ENCODE results near the gene LRMDA. TPM values are rescaled to one million over a fixed set of nuclear protein-coding genes. Genes with fewer than 3 reads are reported as not detected.

LRMDA gene
- total and polyA plus RNA-seq, 7 donors = 1.0 to 5.7 (median 2.5) TPM

DNA sequence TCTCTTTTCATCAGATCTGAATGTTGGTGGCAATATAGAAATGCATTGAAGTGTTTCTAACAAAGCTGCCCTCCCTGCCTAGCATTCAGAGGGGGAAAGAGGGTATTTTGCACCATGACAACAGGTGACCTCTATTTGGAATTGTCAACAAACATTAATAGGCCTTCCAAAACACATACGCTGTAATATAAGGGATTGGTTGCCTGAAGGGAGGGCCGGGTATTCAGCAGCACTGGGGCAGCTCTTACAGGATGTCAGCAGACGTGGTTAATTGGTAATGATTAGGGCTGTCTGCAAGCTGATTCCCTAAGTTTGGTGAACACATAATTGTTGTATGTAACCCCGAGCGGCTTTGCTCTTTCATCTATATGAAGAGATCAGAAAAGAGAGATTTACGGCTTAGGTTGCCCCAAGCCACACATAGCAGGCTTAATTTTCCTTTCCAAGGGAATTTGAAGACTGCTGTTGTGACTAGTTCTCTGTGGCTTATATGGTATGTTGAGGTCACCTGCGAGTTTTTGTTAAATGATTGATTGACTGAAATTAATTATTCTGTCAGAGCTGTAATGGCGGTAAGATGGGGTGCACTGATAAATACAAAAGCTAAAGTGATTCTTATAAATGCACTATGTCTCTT is 759.3 kb downstream of the LRMDA start:
- H3K9me3 ChIP-seq = no peaks in the 10 kb centered on the region
- WGBS, 3 donors = 83 to 88% (median 88%) methylated on average over 8 of the region's 8 CpGs
- H3K27ac ChIP-seq = no peak overlapping the region
- intact Hi-C loops (cut with DNase I) = no loop called here
- ATAC-seq = no peak
- H3K4me3 ChIP-seq = no peak overlapping the region
- H3K4me1 ChIP-seq = no peaks in the 10 kb centered on the region
- TF ChIP-seq CTCF (IDR thresholded peaks at IDR 0.05) = no peak
- no peaks in the 10 kb centered on the region for H3K36me3 ChIP-seq (ENCODE audit: insufficient read depth in 1 of 2, low read depth in 1 of 2)
- no peak for DNase-seq
- no peaks in the 10 kb centered on the region for H3K27me3 ChIP-seq (ENCODE audit: insufficient read depth in 3 of 3, low read length in 2 of 3)

GRCh38 chr10:76191336-76191735 is 759.9 kb downstream of the LRMDA start:
- Histone ChIP-seq H3K4me1 (no peaks in the 10 kb centered on the region), H3K27ac (no peak overlapping the region), H3K27me3 (ENCODE audit: insufficient read depth in 3 of 3, low read length in 2 of 3) (no peaks in the 10 kb centered on the region), H3K9me3 (no peaks in the 10 kb centered on the region), H3K4me3 (no peak overlapping the region), H3K36me3 (ENCODE audit: insufficient read depth in 1 of 2, low read depth in 1 of 2) (no peaks in the 10 kb centered on the region)
- TF ChIP-seq CTCF (IDR thresholded peaks at IDR 0.05) = no peak
- intact Hi-C loops (cut with DNase I) = no loop called here
- ATAC-seq (no peak), DNase-seq (no peak)
- 68 to 94% (median 86%) methylated on average over 1 of the region's 1 CpG for WGBS, 3 donors

DNA sequence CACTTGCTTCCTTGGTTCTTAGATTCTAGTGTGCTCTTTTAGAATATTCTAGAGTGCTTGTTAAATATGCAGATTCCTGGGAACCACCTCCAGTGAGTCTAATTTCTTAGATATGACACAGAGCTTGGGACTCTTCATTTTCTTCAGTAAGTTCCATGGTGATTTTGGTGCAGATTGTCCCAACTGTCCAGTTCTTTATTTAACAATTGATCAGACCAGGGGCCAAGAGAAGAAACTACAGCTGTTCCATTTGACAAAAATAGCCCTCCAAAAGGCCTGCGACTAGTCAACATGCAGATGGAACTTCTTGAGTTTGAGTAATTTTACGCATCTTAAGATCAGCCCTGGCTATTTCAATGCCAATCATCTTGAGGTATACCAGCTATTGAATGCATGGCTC is 760.7 kb downstream of the LRMDA start:
- H3K9me3 ChIP-seq = no peaks in the 10 kb centered on the region
- no peaks in the 10 kb centered on the region for H3K36me3 ChIP-seq (ENCODE audit: insufficient read depth in 1 of 2, low read depth in 1 of 2)
- intact Hi-C loops (cut with DNase I) = no loop called here
- ATAC-seq (no peak), DNase-seq (no peak)
- no peak for TF ChIP-seq CTCF (IDR thresholded peaks at IDR 0.05)
- no peak overlapping the region for H3K27ac ChIP-seq
- no peak overlapping the region for H3K4me3 ChIP-seq
- no peaks in the 10 kb centered on the region for H3K4me1 ChIP-seq
- 76 to 91% (median 77%) methylated on average over 2 of the region's 2 CpGs for WGBS, 3 donors
- H3K27me3 ChIP-seq (ENCODE audit: insufficient read depth in 3 of 3, low read length in 2 of 3) = no peaks in the 10 kb centered on the region

DNA sequence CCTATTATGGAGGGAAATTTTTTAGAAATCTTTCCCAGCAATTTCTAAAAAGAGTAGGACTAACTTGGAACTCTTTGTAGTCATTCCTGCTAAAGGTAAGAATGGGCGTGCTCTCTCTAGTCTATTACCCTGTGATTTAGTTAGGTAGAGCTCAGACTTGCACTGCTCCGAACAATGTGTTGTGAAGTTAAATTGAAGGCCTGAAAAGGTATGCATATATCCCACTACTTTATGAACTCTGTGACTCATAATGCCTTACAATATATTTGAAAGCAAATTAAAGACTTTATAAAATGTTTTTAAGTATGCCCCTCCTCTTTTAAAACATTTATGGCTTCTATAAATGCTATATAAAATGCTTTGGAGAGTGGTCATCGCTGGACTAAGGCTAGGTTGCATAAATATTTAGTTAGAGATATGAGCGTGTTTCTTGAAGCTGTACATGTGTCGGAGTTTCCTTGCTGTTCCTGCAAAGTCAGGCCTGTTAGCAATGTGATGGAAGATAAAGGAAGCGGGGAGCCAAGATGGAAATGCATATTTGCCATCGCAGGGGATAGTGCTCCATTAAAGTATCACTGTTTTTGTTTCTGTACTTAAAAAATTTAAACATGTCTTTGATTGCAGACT is 761.4 kb downstream of the LRMDA start:
- Histone ChIP-seq H3K27ac (no peak overlapping the region), H3K36me3 (ENCODE audit: insufficient read depth in 1 of 2, low read depth in 1 of 2) (no peaks in the 10 kb centered on the region), H3K9me3 (no peaks in the 10 kb centered on the region), H3K27me3 (ENCODE audit: insufficient read depth in 3 of 3, low read length in 2 of 3) (no peaks in the 10 kb centered on the region), H3K4me1 (no peaks in the 10 kb centered on the region), H3K4me3 (no peak overlapping the region)
- 95 to 98% (median 95%) methylated on average over 7 of the region's 7 CpGs for WGBS, 3 donors
- no peak for TF ChIP-seq CTCF (IDR thresholded peaks at IDR 0.05)
- DNase-seq (no peak), ATAC-seq (no peak)
- intact Hi-C loops (cut with DNase I) = no loop called here
